HG02840 (cell line): ENCODE data around the gene SASH1.
"Not testable (repeated sequence)": the region's sequence is repeated elsewhere in the genome, so short reads cannot be mapped to it uniquely, and the experiment has no call there.

ENCODE experiments used
- ATAC-seq: cut with Tn5 transposase; IDR thresholded peaks from one replicate; pipeline ENCODE4 v1.9.1; 2021; ENCODE audit warnings: mild to moderate bottlenecking, moderate library complexity, moderate number of reproducible peaks; ENCODE audit not compliant: unreplicated experiment, low FRiP score

Gene SASH1

DNA sequence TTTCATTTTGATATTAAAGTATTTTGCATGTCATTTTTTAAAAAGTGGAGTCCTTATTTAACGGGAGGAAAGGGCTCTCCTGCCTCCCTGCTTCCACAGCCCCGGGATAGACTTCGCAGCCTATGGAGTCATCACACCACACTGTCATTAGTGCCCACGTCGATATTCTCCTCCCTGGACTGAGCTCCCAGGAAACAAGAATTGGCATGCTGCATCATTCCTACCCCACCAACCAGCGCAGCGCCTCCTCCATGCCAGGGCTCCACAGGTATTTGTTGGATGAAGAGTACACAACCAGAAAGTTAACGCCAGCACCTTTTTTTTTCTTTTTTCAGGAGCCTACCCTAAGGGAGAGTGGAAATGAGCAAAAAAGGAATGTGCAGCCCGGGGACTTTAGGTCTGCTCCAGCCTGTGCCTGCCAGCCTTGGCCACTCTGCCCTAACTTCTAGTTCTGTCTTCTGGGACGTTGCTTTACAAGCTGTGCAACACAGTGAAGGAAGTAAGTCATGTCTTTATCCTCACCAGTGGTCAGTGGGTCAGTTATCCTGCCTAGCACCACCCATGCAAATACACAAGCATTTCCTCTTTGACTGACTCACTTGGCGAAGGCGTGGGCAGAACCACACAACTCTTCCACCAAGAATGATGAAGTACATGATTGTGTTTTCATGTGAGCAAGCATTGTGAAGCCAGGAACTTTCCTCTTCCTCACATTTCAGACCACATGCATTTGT, 223.5 kb downstream of the SASH1 start:
- ATAC-seq = no peak

DNA sequence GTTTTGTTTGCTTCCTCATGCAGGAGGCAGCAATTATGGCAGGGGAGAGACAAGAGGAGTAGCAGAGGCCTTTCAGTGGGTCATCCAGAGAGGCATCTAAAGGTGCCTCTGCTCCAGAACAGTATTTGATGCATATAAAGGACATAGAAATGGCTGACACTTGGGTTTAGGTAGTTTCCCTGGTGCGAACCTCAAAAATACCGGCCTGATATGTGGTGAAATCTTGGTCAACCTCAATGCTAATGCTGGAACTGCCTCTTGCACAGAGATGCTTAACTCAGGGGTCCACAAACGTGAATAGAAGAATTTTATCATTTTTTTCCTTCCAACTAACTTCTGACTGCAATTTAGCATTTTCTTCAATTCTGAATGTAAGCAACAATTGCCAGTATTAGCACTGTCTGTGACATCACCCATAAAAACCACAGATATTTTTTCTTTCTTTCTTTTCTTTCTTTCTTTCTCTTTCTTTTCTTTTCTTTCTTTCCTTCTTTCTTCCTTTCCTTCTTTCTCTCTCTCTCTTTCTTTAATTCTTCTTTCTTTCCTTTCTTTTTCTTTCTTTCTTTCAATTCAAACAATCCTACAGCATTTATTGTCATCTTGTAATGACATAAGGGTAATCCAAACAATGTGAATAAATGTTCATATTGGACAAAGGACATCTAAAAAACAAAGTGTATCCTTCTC, 224.2 kb downstream of the SASH1 start:
- no peak for ATAC-seq

DNA sequence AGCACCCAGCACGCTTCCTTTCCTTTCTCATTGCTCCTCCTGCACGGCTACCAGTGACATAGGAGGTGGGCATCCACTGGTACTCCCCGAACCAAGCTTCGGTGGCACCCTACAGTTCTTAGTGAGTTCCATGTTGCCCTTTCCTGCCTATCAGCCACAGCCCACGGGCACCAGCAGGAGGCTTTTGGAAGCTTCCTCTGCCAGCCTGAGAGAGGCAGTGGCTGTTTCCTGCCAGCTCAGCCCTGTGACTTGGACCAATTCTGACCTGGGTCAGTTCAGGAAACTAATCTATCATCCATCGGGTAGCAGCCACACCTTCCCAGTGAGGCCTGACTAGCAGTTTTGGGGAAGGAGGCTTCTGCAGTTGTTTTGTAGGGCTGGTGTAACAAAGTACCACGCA, 227.8 kb downstream of the SASH1 start:
- no peak for ATAC-seq

DNA sequence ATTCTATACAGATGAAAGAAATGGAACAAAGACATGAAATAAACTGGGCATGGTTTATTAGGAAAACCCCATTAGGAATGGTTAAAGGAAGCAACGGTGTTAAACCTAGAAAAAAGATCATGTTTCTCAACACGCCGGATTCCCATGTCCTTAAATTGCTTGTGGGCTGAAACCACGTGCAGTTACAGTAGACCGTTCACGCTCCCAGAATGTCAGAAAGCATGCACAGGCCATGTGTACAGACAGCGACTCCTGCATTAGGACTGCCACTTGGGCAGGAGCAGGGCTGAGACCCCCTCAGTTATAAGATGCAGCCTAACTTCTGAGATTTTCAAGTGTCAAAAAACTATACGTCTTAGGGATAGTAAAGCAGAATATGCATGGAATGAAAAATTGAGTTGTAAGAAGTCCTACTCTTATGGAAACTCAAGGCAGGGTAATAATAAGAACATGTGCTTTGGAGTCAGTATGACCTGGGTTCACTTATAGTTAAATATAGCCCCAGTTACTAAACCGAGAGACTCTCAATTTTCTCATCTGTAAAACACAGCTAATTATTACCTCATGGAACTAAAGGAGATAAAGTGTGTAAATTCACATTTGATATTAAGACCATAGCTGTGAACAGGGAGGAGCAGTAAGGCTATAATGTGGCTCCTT, 230.2 kb downstream of the SASH1 start:
- no peak for ATAC-seq

DNA sequence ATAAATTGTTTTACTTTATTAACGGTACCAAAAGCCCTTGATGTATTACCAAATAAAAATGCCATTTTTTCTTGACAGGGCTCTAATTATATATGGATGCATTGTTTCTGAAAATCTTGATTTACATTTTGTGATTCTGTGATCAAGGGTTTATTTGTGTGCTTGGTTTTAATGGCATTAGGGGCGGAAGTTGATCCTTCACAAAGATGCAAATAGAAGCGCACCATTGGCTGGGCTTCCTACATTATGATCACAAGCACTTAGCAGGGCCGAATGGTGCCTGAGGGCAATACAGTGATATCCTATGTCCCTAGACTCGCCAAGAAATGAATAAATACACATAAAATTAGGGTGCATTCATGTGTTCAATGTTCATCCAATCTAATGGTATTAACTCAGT, 231.3 kb downstream of the SASH1 start:
- no peak for ATAC-seq

DNA sequence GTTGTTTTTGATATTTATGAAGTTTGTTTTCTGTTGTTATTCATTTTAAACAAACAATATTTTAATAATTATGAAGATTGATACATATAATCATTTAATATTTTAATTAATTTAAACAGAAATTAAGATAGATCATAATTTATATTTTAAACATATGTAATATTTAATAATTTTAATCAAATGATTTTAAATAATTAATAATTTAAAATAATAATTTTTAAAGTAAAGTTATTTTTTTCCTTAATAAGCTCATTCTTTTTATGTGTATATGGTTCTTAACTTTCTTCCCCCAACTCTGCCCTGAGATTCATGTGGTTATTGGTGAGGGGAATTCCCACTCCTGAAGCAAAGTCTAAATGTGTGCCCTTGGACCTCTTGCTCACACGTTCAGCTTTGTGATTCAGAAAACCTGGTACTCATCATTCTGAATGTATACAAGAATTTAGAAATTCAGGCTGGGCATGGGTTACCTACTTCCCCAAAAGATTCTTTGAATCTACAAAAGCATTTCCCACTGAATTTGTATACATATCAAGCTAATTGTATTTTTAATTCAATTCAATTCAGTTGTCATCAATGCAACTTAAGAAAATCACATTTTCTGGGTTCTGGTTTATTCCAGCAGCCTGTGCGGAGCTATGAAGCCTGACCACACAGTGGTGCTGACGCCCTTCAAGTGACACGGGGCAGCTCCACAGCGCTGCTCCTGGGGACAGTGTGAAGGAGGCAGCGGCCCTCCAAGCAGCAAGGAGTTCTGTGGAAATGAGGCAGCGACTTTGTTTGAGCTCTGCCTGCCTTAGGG, 235.2 kb downstream of the SASH1 start:
- peak; percentile 63 for ATAC-seq

DNA sequence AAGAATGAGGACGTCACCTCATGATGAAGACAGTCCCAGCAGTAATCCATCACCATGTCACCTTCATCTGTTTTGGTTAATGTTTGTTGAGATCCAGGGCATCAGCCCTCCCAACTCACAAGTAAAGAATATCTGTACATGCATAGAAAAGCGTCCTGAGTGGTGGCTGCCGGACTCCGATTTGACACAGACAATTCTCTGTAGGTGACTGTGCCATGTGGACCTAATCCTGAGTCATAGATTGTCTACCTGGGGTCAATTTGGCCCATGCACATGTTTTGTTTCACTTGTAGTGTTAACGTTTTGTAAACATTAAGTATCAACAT, 235.8 kb downstream of the SASH1 start:
- ATAC-seq = no peak

DNA sequence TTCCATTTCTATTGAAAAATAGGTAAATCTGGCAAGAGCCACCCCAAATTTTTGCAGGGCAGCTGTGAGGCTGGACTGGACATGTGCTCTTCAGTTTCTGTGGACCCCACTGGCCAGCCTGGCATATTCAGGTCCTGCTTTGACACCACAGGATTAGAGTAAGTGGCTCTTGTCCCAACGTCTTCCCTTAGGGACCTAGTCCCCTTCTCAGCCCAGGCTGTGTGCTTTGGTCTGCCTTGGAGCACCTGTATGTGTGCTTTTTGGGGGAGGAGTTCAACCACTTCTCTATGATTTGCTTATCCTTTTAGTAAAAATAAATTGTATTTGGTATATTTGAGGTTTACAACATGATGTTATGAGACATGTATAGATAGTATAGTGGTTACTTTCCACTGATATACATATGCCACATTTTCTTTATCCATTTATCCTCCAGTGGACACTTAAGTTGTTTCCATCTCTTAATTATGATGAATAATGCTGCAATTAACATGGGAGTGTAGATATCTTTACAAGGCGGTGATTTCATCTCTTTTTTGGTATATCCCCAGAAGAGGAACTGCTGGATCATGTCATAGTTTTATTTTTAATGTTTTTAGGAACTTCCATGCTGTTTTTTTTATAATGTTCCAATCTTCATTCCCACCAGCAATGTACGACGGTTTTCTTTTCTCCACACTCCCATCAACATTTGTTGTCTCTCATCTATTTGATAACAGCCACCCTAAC, 236.4 kb downstream of the SASH1 start:
- no peak for ATAC-seq

DNA sequence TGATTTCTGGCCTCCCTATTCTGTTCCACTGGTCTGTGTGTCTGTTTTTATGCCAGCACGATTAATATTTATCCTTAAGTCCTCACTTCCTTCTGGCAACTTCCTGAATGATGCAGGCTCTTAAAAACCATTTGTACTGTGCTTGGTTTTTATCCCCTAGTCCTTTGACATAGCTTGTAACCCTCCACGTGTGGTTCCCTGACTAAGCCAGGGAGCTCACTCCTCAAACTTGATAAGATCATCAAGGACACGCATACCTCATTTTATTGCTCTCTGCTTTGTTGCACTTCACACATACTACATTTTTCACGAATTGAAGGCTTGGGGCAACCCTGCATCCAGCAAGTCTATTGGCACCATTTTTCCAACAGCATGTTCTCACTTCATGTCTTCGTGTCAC, 237.8 kb downstream of the SASH1 start:
- no peak for ATAC-seq

DNA sequence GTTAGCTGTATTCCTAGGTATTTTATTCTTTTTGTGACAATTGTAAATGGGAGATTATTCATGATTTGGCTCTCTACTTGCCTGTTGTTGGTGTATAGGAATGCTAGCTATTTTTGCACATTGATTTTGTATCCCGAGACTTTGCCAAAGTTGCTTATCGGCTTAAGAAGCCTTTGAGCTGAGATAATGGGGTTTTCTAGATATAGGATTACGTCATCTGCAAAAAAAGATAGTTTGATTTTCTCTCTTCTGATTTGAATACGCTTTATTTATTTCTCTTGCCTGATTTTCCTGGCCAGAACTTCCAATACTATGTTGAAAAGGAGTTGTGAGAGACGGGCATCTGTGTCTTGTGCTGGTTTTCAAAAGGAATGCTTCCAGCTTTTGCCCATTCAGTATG, 241.0 kb downstream of the SASH1 start:
- no peak for ATAC-seq

DNA sequence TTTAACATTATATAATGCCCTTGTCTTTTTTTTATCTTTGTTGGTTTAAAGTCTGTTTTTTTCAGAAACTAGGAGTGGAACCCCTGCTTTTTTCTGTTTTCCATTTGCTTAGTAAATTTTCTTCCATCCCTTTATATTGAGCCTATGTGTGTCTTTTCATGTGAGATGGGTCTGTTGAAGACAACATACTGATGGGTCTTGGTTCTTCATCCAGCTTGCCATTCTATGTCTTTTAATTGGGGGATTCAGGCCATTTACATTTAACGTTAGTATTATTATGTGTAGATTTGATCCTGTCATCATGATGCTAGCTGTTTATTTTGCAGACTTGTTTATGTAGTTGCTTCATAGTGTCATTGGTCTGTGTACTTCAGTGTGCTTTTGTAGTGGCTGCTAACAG, 243.0 kb downstream of the SASH1 start:
- ATAC-seq = not testable (repeated sequence)

DNA sequence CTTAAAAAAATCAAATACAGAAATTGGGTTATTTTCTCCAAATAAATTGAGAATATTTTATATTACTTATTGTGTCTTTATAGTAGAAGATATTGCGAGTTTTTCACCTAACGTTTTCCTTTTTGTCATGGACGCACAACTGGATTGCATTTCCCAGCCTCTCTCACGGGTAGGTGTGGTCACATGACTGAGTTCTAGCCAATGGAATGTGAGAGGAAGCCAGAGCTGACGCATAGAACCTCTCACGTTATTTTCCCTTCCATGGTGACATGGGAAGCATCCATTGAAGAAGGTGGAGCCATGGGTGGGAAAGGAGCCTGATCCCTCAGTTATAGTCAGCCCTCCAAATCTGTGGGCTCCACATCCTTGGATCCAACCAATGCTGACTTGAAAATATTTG, 248.2 kb downstream of the SASH1 start:
- no peak for ATAC-seq

DNA sequence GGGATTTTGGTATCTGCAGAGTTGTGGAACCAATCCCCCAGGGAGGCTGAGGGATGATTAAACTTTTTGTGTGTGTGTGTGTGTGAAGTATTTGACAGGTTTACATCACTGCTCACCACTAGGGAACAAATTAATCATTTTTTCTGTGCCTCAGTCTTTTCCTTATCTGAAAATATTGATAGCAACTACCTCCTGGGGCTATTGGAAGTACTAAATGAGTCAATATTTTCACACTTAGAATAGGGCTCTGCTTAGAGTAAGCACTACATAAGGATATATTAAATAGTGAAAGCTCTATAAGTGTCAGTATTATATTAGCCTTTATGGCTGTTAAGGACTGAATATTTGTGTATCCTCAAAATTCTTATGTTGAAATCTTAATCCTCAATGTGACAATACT, 249.0 kb downstream of the SASH1 start:
- ATAC-seq = no peak

DNA sequence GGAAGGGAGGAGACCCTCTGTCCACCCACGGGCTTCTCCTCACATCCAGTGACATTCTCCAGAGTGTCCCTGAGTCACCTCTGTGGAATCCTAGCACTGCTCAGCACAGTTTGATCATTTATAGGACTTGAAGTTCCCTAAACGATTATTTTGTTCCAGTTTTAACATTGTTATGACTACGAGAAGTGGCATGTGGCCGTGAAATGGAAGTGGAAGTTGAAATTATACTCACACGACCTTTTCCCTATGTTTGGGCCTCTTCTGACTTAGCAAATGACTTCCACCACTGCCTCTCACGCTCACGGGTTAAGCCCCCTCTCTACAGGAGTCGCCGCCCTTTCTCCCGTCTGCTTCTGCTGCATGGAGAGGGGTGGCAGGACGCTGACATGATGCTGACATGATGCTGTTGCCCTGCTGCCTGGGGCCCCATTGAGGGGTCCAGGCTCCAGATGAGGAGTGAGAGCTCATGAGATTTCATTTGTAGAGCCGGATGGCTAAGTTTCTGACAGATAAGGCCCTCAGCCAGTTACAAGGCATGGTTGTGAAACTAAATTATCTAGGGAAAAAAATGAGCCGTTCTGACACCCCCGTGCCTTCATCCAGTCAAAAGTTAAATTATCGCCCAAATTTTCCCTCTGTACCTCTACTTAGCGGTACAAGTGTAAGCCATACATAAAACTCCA, 250.6 kb downstream of the SASH1 start:
- no peak for ATAC-seq

DNA sequence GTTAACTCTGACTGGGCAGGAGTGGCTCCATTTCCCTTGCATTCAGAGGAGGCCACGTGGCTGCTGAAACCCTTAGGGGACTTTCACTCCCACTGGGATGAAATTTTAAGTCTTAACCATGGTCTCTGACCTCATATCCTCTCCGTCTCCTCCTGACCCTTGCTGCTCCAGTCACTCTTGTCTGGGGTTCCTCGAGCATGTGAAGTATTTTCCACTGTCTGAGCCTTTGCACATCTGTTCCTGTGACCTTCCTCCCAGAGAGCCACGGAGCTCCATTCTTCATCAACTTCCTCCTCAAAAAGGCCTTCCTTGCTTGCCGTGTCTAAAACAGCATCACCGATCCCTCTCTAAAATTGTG, 251.2 kb downstream of the SASH1 start:
- ATAC-seq = no peak

DNA sequence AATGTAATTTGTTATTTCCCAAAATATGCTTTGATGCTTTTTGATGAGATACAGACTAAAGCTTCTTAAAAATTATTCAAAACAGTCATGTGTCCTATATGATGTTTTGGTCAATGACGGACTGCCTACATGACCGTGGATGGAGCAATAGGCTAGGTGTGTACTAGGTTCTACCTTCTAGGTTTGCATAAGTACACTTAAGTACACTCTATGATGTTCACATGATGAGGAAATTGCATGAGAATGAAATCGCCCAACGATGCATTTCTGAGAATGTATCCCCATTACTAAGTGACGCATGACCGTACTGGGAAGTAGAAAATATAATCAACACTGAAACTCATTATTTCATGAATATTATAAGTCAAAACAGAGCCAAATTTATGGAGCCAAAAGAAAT, 252.9 kb downstream of the SASH1 start:
- ATAC-seq = no peak

DNA sequence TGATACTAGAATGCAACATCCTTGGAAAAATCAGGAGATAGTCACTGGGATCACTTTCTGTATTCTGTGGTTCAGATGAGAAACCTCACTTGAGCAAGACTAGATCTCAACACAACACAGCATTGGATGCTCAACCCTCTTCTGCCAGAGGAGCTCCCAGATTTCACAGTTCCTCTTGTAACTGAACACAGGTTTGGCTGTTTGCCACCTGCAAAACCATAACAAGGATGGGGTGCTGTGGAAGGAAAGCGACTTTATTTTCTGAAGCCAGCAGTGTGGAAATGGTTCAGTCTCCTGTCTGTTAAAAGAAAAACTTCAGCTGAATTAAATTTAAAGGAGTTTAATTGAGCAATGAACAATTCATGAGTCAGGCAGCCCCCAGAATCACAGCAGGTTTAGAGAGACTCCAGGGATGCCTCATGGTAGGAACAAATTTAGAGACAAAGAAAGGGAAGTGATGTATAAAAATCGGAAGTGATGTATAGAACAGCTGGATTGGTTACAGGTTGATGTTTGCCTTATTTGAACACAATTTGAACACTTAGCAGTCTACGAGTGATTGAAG, 254.3 kb downstream of the SASH1 start:
- ATAC-seq = no peak

DNA sequence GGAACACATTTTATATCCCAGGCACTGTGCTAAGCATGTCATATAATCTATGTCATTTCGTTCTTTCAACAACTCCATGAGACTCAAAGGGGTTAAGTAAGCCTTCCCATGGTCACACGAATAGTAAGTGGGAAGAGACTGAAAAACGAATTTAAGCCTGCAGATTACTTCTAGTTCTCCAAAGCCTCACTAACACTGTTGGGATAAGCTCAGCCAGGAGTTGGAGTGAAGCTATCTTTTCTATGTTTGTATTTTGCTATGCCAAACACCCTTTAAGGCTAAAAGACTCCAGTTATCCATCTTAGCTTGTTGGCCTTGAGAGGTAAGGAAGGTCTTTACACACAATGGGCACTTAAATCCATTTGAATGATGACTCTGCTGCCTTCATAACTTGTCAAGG, 256.1 kb downstream of the SASH1 start:
- no peak for ATAC-seq

DNA sequence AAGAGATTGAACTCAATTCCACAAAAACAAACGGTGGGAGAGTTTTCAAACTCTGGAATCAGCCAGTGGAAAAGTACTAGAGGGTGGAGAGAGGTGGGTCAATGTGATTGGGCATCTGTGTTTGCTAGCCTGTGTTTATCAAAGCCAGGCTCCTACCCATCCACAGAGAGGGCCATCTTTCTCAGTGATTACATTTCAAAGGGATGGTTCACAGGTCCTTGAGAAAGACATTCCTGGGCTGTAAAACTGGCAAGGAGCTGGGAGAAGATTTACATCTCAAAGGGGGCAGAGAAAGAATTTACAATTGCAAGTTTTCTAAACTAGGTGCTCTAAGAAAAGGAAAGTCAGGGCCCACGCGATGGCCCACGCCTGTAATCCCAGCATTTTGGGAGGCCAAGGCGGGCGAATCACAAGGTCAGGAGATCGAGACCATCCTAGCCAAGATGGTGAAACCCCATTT, 257.4 kb downstream of the SASH1 start:
- ATAC-seq = no peak
